ENCODE data around the gene WDFY2.

Gene WDFY2

GRCh38 chr13:51697181-51697580 lies 112.9 kb downstream of the WDFY2 start:
- Histone ChIP-seq H3K9me3 (ENCODE audit: control insufficient read depth, low read depth, low read length) (no peaks in the 10 kb centered on the region), H3K4me1 (ENCODE audit: control insufficient read depth, low read depth, low read length) (no peaks in the 10 kb centered on the region), H3K4me3 (ENCODE audit: low read length) (no peak overlapping the region), H3K9ac (ENCODE audit: low read length) (no peak overlapping the region), H3K36me3 (ENCODE audit: control insufficient read depth, low read depth, low read length) (no peaks in the 10 kb centered on the region), H3K27me3 (ENCODE audit: control insufficient read depth, insufficient read depth, low read length) (no peaks in the 10 kb centered on the region), H3K27ac (ENCODE audit: low read length) (no peak overlapping the region)

- no peak overlapping the region for H3K9ac ChIP-seq (ENCODE audit: low read length)
- H3K36me3 ChIP-seq (ENCODE audit: control insufficient read depth, low read depth, low read length), result no peaks in the 10 kb centered on the region
Observed at GRCh38 chr13:51697855-51698254, 113.6 kb downstream of the WDFY2 start.

GRCh38 chr13:51698352-51698751 lies 114.1 kb downstream of the WDFY2 start:
- H3K4me3 ChIP-seq (ENCODE audit: low read length), result no peak overlapping the region
- H3K27ac ChIP-seq (ENCODE audit: low read length), result no peak overlapping the region
- no peak overlapping the region for H3K9ac ChIP-seq (ENCODE audit: low read length)
- no peaks in the 10 kb centered on the region for H3K36me3 ChIP-seq (ENCODE audit: control insufficient read depth, low read depth, low read length)
- H3K4me1 ChIP-seq (ENCODE audit: control insufficient read depth, low read depth, low read length), result no peaks in the 10 kb centered on the region
- no peaks in the 10 kb centered on the region for H3K27me3 ChIP-seq (ENCODE audit: control insufficient read depth, insufficient read depth, low read length)
- H3K9me3 ChIP-seq (ENCODE audit: control insufficient read depth, low read depth, low read length), result no peaks in the 10 kb centered on the region

More at GRCh38 chr13:51697855-51698254, 113.6 kb downstream of the WDFY2 start:
- no peak overlapping the region for H3K27ac ChIP-seq (ENCODE audit: low read length)
- H3K4me3 ChIP-seq (ENCODE audit: low read length), result no peak overlapping the region
- no peaks in the 10 kb centered on the region for H3K27me3 ChIP-seq (ENCODE audit: control insufficient read depth, insufficient read depth, low read length)
- no peaks in the 10 kb centered on the region for H3K4me1 ChIP-seq (ENCODE audit: control insufficient read depth, low read depth, low read length)
- H3K9me3 ChIP-seq (ENCODE audit: control insufficient read depth, low read depth, low read length), result no peaks in the 10 kb centered on the region

- H3K9me3 ChIP-seq (ENCODE audit: control insufficient read depth, low read depth, low read length), result no peaks in the 10 kb centered on the region
- H3K27ac ChIP-seq (ENCODE audit: low read length), result no peak overlapping the region
- H3K9ac ChIP-seq (ENCODE audit: low read length), result no peak overlapping the region
- no peaks in the 10 kb centered on the region for H3K4me1 ChIP-seq (ENCODE audit: control insufficient read depth, low read depth, low read length)
- H3K36me3 ChIP-seq (ENCODE audit: control insufficient read depth, low read depth, low read length), result no peaks in the 10 kb centered on the region
- H3K27me3 ChIP-seq (ENCODE audit: control insufficient read depth, insufficient read depth, low read length), result no peaks in the 10 kb centered on the region
- H3K4me3 ChIP-seq (ENCODE audit: low read length), result no peak overlapping the region
Observed at GRCh38 chr13:51704399-51705313, 120.4 kb downstream of the WDFY2 start.

- Histone ChIP-seq H3K27me3 (ENCODE audit: control insufficient read depth, insufficient read depth, low read length) (no peaks in the 10 kb centered on the region), H3K9me3 (ENCODE audit: control insufficient read depth, low read depth, low read length) (no peaks in the 10 kb centered on the region), H3K4me3 (ENCODE audit: low read length) (no peak overlapping the region), H3K9ac (ENCODE audit: low read length) (no peak overlapping the region), H3K27ac (ENCODE audit: low read length) (no peak overlapping the region), H3K4me1 (ENCODE audit: control insufficient read depth, low read depth, low read length) (no peaks in the 10 kb centered on the region), H3K36me3 (ENCODE audit: control insufficient read depth, low read depth, low read length) (no peaks in the 10 kb centered on the region)
Observed at GRCh38 chr13:51707461-51707860, 123.2 kb downstream of the WDFY2 start.

- no peak overlapping the region for H3K9ac ChIP-seq (ENCODE audit: low read length)
- no peak overlapping the region for H3K27ac ChIP-seq (ENCODE audit: low read length)
- H3K4me1 ChIP-seq (ENCODE audit: control insufficient read depth, low read depth, low read length), result no peaks in the 10 kb centered on the region
- H3K9me3 ChIP-seq (ENCODE audit: control insufficient read depth, low read depth, low read length), result no peaks in the 10 kb centered on the region
- no peak overlapping the region for H3K4me3 ChIP-seq (ENCODE audit: low read length)
- H3K36me3 ChIP-seq (ENCODE audit: control insufficient read depth, low read depth, low read length), result no peaks in the 10 kb centered on the region
- no peaks in the 10 kb centered on the region for H3K27me3 ChIP-seq (ENCODE audit: control insufficient read depth, insufficient read depth, low read length)
Observed at GRCh38 chr13:51713807-51714206, 129.5 kb downstream of the WDFY2 start.

GRCh38 chr13:51714663-51715168 lies 130.5 kb downstream of the WDFY2 start:
- H3K27me3 ChIP-seq (ENCODE audit: control insufficient read depth, insufficient read depth, low read length), result no peaks in the 10 kb centered on the region
- no peaks in the 10 kb centered on the region for H3K4me1 ChIP-seq (ENCODE audit: control insufficient read depth, low read depth, low read length)
- no peak overlapping the region for H3K4me3 ChIP-seq (ENCODE audit: low read length)
- no peak overlapping the region for H3K27ac ChIP-seq (ENCODE audit: low read length)
- no peaks in the 10 kb centered on the region for H3K36me3 ChIP-seq (ENCODE audit: control insufficient read depth, low read depth, low read length)
- H3K9me3 ChIP-seq (ENCODE audit: control insufficient read depth, low read depth, low read length), result no peaks in the 10 kb centered on the region
- H3K9ac ChIP-seq (ENCODE audit: low read length), result no peak overlapping the region

- Histone ChIP-seq H3K27ac (ENCODE audit: low read length) (no peak overlapping the region), H3K9ac (ENCODE audit: low read length) (no peak overlapping the region)
Observed at GRCh38 chr13:51715613-51716012, 131.4 kb downstream of the WDFY2 start.

GRCh38 chr13:51717786-51718398 lies 133.6 kb downstream of the WDFY2 start:
- H3K9ac ChIP-seq (ENCODE audit: low read length), result no peak overlapping the region

More at GRCh38 chr13:51715613-51716012, 131.4 kb downstream of the WDFY2 start:
- Histone ChIP-seq H3K4me3 (ENCODE audit: low read length) (no peak overlapping the region), H3K27me3 (ENCODE audit: control insufficient read depth, insufficient read depth, low read length) (no peaks in the 10 kb centered on the region), H3K4me1 (ENCODE audit: control insufficient read depth, low read depth, low read length) (no peaks in the 10 kb centered on the region), H3K36me3 (ENCODE audit: control insufficient read depth, low read depth, low read length) (no peaks in the 10 kb centered on the region), H3K9me3 (ENCODE audit: control insufficient read depth, low read depth, low read length) (no peaks in the 10 kb centered on the region)

GRCh38 chr13:51719394-51719793 lies 135.1 kb downstream of the WDFY2 start:
- Histone ChIP-seq H3K4me3 (ENCODE audit: low read length) (no peak overlapping the region), H3K27me3 (ENCODE audit: control insufficient read depth, insufficient read depth, low read length) (no peaks in the 10 kb centered on the region), H3K36me3 (ENCODE audit: control insufficient read depth, low read depth, low read length) (no peaks in the 10 kb centered on the region), H3K9ac (ENCODE audit: low read length) (no peak overlapping the region), H3K4me1 (ENCODE audit: control insufficient read depth, low read depth, low read length) (no peaks in the 10 kb centered on the region), H3K9me3 (ENCODE audit: control insufficient read depth, low read depth, low read length) (no peaks in the 10 kb centered on the region), H3K27ac (ENCODE audit: low read length) (no peak overlapping the region)

More at GRCh38 chr13:51717786-51718398, 133.6 kb downstream of the WDFY2 start:
- H3K4me1 ChIP-seq (ENCODE audit: control insufficient read depth, low read depth, low read length), result no peaks in the 10 kb centered on the region
- no peaks in the 10 kb centered on the region for H3K9me3 ChIP-seq (ENCODE audit: control insufficient read depth, low read depth, low read length)
- no peak overlapping the region for H3K27ac ChIP-seq (ENCODE audit: low read length)
- no peaks in the 10 kb centered on the region for H3K27me3 ChIP-seq (ENCODE audit: control insufficient read depth, insufficient read depth, low read length)
- no peaks in the 10 kb centered on the region for H3K36me3 ChIP-seq (ENCODE audit: control insufficient read depth, low read depth, low read length)
- H3K4me3 ChIP-seq (ENCODE audit: low read length), result no peak overlapping the region

GRCh38 chr13:51721496-51721895 lies 137.2 kb downstream of the WDFY2 start:
- Histone ChIP-seq H3K4me3 (ENCODE audit: low read length) (no peak overlapping the region), H3K27me3 (ENCODE audit: control insufficient read depth, insufficient read depth, low read length) (no peaks in the 10 kb centered on the region), H3K4me1 (ENCODE audit: control insufficient read depth, low read depth, low read length) (no peaks in the 10 kb centered on the region), H3K9me3 (ENCODE audit: control insufficient read depth, low read depth, low read length) (no peaks in the 10 kb centered on the region), H3K36me3 (ENCODE audit: control insufficient read depth, low read depth, low read length) (no peaks in the 10 kb centered on the region), H3K9ac (ENCODE audit: low read length) (no peak overlapping the region), H3K27ac (ENCODE audit: low read length) (no peak overlapping the region)

Data from iPS-18a (cell line).